BJ (cell line): ENCODE results near the gene VWF. TPM values are rescaled to one million over a fixed set of nuclear protein-coding genes. Genes with fewer than 3 reads are reported as not detected.

Source experiments
- CTCF ChIA-PET: fragments of 350-600 bp; formaldehyde crosslinking; extraction: SDS; loops from one replicate; lab custom pipeline; 2021; ENCODE audit warnings: antibody characterized with exemption, inconsistent platforms; lab: Yijun Ruan, JAX
- POLR2A ChIA-PET: fragments of 300-600 bp; sonication (Branson Sonifier 250); formaldehyde crosslinking; extraction: SDS; loops from one replicate; lab custom pipeline; 2021; ENCODE audit warnings: antibody characterized with exemption; lab: Charles Lee
- DNase-seq: peaks from one replicate; pipeline ENCODE4 v3.0.0-alpha.2; 2011; ENCODE audit warnings: low read depth
- H3K27me3 ChIP-seq: 2 replicates; pipeline ENCODE4 v1.6.0; 2011; ENCODE audit warnings: low read length; ENCODE audit not compliant: control insufficient read depth, insufficient read depth
- H3K36me3 ChIP-seq: 2 replicates; pipeline ENCODE4 v1.5.1; 2011; ENCODE audit warnings: low read length; ENCODE audit not compliant: control insufficient read depth, insufficient read depth
- H3K4me3 ChIP-seq: 2 replicates; pipeline ENCODE4 v1.5.1; 2011; ENCODE audit warnings: low read depth, mild to moderate bottlenecking, control low read depth, low read length
- CTCF ChIP-seq: IDR thresholded peaks from 2 replicates; pipeline ENCODE4 v1.5.1; 2011; ENCODE audit warnings: low read depth, mild to moderate bottlenecking, control low read depth, inconsistent platforms, low read length, moderate library complexity; ENCODE audit not compliant: insufficient read depth
- polyA plus RNA-seq: library from polyadenylated mRNA; depleted of rRNA; stranded (reverse); fragments of >200 nt; gene quantifications from 2 replicates; pipeline ENCODE4 v1.2.3, GENCODE V29; 2011

VWF gene
- polyA plus RNA-seq, 1 experiment, result 0.06 TPM

- no peak for TF ChIP-seq CTCF
- no peaks in the 10 kb centered on the region for H3K36me3 ChIP-seq
- ChIA-PET POLR2A (no interaction called here), CTCF (interaction anchor here (1.0 kb wide), 1 partner anchor 21 kb away, joined by 4 read pairs; no protein-coding TSS in a partner anchor)
- no peaks in the 10 kb centered on the region for H3K27me3 ChIP-seq
- no peak for DNase-seq
- no peak overlapping the region for H3K4me3 ChIP-seq
These were observed 10.0 kb downstream of the VWF start for GRCh38 chr12:6114476-6114870.

GRCh38 chr12:6113691-6114475 lies 10.6 kb downstream of the VWF start:
- H3K27me3 ChIP-seq, result no peaks in the 10 kb centered on the region
- no peak for TF ChIP-seq CTCF
- ChIA-PET CTCF (interaction anchor here (1.0 kb wide), 1 partner anchor 22 kb away, joined by 4 read pairs; no protein-coding TSS in a partner anchor), POLR2A (no interaction called here)
- no peak overlapping the region for H3K4me3 ChIP-seq
- H3K36me3 ChIP-seq, result no peaks in the 10 kb centered on the region
- DNase-seq, result no peak

GRCh38 chr12:6112004-6112403 lies 12.5 kb downstream of the VWF start:
- POLR2A ChIA-PET, result no interaction called here

GRCh38 chr12:6110006-6110405 lies 14.5 kb downstream of the VWF start:
- H3K4me3 ChIP-seq, result no peak overlapping the region
- ChIA-PET CTCF (no interaction called here), POLR2A (no interaction called here)
- no peak for DNase-seq
- TF ChIP-seq CTCF, result no peak
- H3K36me3 ChIP-seq, result no peaks in the 10 kb centered on the region
- no peaks in the 10 kb centered on the region for H3K27me3 ChIP-seq

More at GRCh38 chr12:6112004-6112403, 12.5 kb downstream of the VWF start:
- Histone ChIP-seq H3K4me3 (no peak overlapping the region), H3K36me3 (no peaks in the 10 kb centered on the region), H3K27me3 (no peaks in the 10 kb centered on the region)
- TF ChIP-seq CTCF, result no peak
- CTCF ChIA-PET, result interaction anchor here (0.6 to 1.0 kb wide), 2 partner anchors 22 to 168 kb away, joined by 3 read pairs; no protein-coding TSS in a partner anchor
- no peak for DNase-seq

GRCh38 chr12:6106218-6106617 lies 18.3 kb downstream of the VWF start:
- no peaks in the 10 kb centered on the region for H3K27me3 ChIP-seq
- no peak for DNase-seq
- no peak for TF ChIP-seq CTCF
- H3K4me3 ChIP-seq, result no peak overlapping the region
- no peaks in the 10 kb centered on the region for H3K36me3 ChIP-seq
- CTCF ChIA-PET, result interaction anchor here (0.7 kb wide), 1 partner anchor 17 kb away, joined by 3 read pairs; no protein-coding TSS in a partner anchor
- POLR2A ChIA-PET, result no interaction called here
